IPS-18c (cell line): Measurements from ENCODE around the gene RFTN1.

Experiments used
- H3K4me3 ChIP-seq: 2 replicates; pipeline ENCODE4 v1.7.0; 2013; ENCODE audit warnings: low read depth, mild to moderate bottlenecking, low read length, moderate library complexity; ENCODE audit not compliant: insufficient read depth
- H3K9me3 ChIP-seq: one replicate; pipeline ENCODE4 v1.6.1; 2013; ENCODE audit warnings: mild to moderate bottlenecking, low read length, moderate library complexity; ENCODE audit not compliant: control insufficient read depth, insufficient read depth

The RFTN1 gene

GRCh38 chr3:16415911-16416476 is 97.5 kb downstream of the RFTN1 start:
- no peak overlapping the region for H3K4me3 ChIP-seq
- no peaks in the 10 kb centered on the region for H3K9me3 ChIP-seq

GRCh38 chr3:16413321-16413720 is 100.2 kb downstream of the RFTN1 start:
- H3K4me3 ChIP-seq = no peak overlapping the region
- H3K9me3 ChIP-seq = no peaks in the 10 kb centered on the region

- H3K9me3 ChIP-seq = no peaks in the 10 kb centered on the region
- no peak overlapping the region for H3K4me3 ChIP-seq
Observed at GRCh38 chr3:16412192-16412800, 101.2 kb downstream of the RFTN1 start.

- H3K4me3 ChIP-seq = no peak overlapping the region
- H3K9me3 ChIP-seq = no peaks in the 10 kb centered on the region
Observed at GRCh38 chr3:16411441-16411840, 102.1 kb downstream of the RFTN1 start.

GRCh38 chr3:16410659-16411058 is 102.8 kb downstream of the RFTN1 start:
- H3K9me3 ChIP-seq = no peaks in the 10 kb centered on the region
- no peak overlapping the region for H3K4me3 ChIP-seq

GRCh38 chr3:16409032-16409431 is 104.5 kb downstream of the RFTN1 start:
- H3K9me3 ChIP-seq = no peaks in the 10 kb centered on the region
- H3K4me3 ChIP-seq = no peak overlapping the region

- no peak overlapping the region for H3K4me3 ChIP-seq
- no peaks in the 10 kb centered on the region for H3K9me3 ChIP-seq
Observed at GRCh38 chr3:16407366-16407765, 106.1 kb downstream of the RFTN1 start.

- no peak overlapping the region for H3K4me3 ChIP-seq
- no peaks in the 10 kb centered on the region for H3K9me3 ChIP-seq
Observed at GRCh38 chr3:16406579-16406978, 106.9 kb downstream of the RFTN1 start.

- H3K4me3 ChIP-seq = no peak overlapping the region
- no peaks in the 10 kb centered on the region for H3K9me3 ChIP-seq
Observed at GRCh38 chr3:16406166-16406565, 107.3 kb downstream of the RFTN1 start.

GRCh38 chr3:16404349-16404895 is 109.1 kb downstream of the RFTN1 start:
- Histone ChIP-seq H3K9me3 (no peaks in the 10 kb centered on the region), H3K4me3 (no peak overlapping the region)

GRCh38 chr3:16402451-16402850 is 111.0 kb downstream of the RFTN1 start:
- no peaks in the 10 kb centered on the region for H3K9me3 ChIP-seq
- H3K4me3 ChIP-seq = no peak overlapping the region

GRCh38 chr3:16401273-16401672 is 112.2 kb downstream of the RFTN1 start:
- no peaks in the 10 kb centered on the region for H3K9me3 ChIP-seq
- H3K4me3 ChIP-seq = no peak overlapping the region

GRCh38 chr3:16400106-16400931 is 113.2 kb downstream of the RFTN1 start:
- H3K4me3 ChIP-seq = no peak overlapping the region
- H3K9me3 ChIP-seq = no peaks in the 10 kb centered on the region

- Histone ChIP-seq H3K4me3 (no peak overlapping the region), H3K9me3 (no peaks in the 10 kb centered on the region)
Observed at GRCh38 chr3:16399473-16399872, 114.0 kb downstream of the RFTN1 start.

- no peak overlapping the region for H3K4me3 ChIP-seq
- no peaks in the 10 kb centered on the region for H3K9me3 ChIP-seq
Observed at GRCh38 chr3:16398648-16399047, 114.9 kb downstream of the RFTN1 start.

GRCh38 chr3:16396202-16396601 is 117.3 kb downstream of the RFTN1 start:
- no peaks in the 10 kb centered on the region for H3K9me3 ChIP-seq

GRCh38 chr3:16395212-16395611 is 118.3 kb downstream of the RFTN1 start:
- Histone ChIP-seq H3K9me3 (no peaks in the 10 kb centered on the region), H3K4me3 (no peak overlapping the region)

More at GRCh38 chr3:16396202-16396601, 117.3 kb downstream of the RFTN1 start:
- no peak overlapping the region for H3K4me3 ChIP-seq

GRCh38 chr3:16394639-16395038 is 118.9 kb downstream of the RFTN1 start:
- H3K9me3 ChIP-seq = no peaks in the 10 kb centered on the region
- no peak overlapping the region for H3K4me3 ChIP-seq
